HPDE6-E6E7 (cell line): ENCODE measurements around the gene GNAS-AS1.

Source experiments
- DNase-seq: peaks from one replicate; pipeline ENCODE4 v3.0.0; 2011; ENCODE audit warnings: missing footprints; ENCODE audit errors: extremely low spot score

The GNAS-AS1 gene

DNA sequence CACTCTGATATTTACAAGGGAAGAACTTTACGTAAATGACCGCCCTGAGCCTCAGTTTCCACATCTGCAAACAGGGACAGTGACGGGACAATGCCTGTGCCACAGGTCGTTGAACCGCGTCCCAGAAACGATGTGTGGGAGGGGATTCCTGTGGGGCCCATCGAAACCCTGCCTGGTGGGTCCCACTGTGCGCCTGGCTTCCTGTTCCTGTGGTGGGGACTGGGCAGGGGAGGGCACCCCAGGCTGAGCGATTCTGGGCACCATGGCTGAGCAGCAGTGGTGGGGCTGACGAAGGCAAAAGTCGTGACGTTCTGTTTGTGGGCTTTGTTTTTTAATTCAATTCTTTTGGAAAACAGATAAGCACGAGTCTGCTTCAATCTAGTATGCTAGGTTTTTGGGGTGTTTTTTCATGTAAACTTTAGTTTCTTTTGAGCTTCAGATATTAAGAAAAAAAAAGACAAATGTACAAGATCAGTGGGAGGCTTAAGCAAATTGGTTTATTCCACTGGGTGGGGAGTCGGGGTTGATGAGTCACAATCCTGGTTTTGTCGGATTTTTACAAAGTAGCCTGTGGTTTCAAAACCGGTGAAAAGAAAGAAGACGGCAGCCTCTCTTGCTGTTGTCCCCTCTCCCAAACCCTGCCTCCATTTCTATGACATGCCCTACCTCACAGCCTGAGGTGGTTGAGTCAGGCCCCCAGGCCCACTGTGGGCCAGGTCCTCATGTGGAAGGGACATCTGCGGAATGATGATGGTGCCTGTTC lies 40.4 kb downstream of the GNAS-AS1 start:
- no peak for DNase-seq

GRCh38 chr20:58808271-58809046 lies 42.2 kb downstream of the GNAS-AS1 start:
- DNase-seq: no peak

- no peak for DNase-seq
Observed at GRCh38 chr20:58807801-58808200, 42.9 kb downstream of the GNAS-AS1 start.

GRCh38 chr20:58803533-58803932 lies 47.2 kb downstream of the GNAS-AS1 start:
- DNase-seq: no peak

- DNase-seq: no peak
Observed at GRCh38 chr20:58802061-58802460, 48.6 kb downstream of the GNAS-AS1 start.

DNA sequence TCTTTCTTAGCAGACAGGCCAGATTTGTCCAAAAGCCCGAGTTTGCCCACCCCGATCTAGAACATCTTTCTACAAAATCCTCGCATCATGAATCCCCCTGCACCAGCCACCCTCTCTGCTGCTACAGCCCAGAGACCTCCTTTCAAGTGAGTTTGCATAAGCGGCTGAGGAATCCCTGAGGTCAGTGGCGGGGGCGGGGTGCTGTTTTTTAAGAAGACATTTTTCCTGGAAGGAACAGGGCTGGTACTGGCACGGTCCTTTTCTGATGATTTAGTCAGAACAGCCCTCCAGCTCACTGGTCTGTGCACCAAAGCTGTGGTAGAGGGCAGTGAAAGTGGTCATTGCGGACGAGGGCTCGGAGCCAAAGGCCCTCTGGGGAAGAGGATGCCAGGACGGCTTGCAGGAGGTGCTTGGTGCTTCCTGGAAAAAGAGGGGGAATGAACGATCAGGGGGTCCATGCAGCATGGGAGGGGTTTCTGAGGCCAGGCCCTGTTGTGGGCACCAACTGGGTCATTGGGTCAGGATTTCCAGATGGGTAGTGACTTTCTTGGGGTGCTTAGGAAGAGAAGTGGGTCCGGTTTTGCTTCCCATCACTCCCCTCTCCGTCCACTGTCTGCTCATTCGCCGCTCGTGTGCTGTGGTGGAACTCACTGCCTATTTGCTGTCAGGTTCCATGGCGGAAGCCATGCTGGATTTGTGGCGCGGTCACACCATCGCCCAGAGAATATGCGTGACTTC lies 50.4 kb downstream of the GNAS-AS1 start:
- DNase-seq: no peak

DNA sequence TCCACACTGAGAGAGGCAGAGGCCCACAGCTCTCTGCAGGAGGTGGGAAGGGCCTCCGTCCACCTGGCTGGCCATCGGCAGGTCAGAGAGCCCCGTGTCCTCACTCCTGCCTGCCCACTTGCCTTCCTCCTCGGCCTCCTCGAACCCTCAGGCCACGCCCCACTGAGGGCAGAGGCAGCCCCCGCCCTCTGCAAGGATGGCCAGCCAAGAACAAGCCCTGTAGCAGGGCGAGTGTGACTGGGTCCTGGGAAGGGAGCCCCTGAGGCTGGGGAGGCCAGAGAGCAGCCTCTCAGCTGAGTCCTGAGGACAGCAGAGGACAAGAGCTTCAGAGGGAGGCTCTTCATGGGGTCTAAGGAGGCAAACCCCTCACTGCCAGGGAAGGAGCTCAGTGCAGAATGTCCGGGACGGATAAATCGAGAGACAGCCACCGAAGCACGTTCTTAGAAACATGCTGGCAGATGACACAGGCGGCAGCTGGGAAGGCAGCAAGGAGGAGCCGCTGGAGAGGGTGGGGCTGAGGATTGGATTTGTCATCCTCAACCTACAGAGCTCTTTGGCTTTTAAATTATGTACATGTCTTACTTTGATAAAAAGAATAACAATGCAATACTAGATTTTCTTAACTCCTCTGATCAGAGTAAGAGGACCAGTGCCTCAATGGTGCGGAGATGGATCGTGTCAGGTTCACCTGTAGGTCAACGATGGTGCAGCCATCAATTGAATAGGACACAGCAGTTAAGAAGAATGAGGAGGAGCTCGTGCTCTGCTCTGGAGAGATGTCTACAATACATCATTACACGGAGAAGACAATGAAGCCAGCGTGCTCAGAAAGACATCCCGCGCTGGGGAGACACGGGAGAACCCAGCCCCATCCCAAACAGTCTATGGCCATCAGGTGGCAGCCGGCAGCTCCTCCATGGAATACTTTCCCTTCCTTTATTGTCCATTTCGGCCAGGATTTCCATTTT lies 53.0 kb downstream of the GNAS-AS1 start:
- no peak for DNase-seq

DNA sequence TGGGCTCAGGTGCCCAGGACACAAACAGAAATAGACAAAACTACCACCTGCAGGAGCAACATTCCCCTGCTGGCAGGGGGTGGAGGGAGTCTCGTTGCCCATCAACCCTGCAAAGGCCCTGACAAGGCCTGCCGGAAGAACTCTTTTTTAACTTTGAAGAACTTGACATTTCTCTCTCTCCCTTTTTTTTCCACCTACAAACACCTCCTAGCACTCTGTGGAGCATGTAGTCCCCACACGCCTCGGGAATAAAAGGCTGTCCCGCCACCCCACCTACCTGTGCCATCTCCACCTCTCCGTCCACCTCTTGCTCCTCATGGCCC lies 54.8 kb downstream of the GNAS-AS1 start:
- DNase-seq: no peak

- no peak for DNase-seq
Observed at GRCh38 chr20:58795181-58795922, 55.4 kb downstream of the GNAS-AS1 start.

- no peak for DNase-seq
Observed at GRCh38 chr20:58794510-58795180, 56.1 kb downstream of the GNAS-AS1 start.

DNA sequence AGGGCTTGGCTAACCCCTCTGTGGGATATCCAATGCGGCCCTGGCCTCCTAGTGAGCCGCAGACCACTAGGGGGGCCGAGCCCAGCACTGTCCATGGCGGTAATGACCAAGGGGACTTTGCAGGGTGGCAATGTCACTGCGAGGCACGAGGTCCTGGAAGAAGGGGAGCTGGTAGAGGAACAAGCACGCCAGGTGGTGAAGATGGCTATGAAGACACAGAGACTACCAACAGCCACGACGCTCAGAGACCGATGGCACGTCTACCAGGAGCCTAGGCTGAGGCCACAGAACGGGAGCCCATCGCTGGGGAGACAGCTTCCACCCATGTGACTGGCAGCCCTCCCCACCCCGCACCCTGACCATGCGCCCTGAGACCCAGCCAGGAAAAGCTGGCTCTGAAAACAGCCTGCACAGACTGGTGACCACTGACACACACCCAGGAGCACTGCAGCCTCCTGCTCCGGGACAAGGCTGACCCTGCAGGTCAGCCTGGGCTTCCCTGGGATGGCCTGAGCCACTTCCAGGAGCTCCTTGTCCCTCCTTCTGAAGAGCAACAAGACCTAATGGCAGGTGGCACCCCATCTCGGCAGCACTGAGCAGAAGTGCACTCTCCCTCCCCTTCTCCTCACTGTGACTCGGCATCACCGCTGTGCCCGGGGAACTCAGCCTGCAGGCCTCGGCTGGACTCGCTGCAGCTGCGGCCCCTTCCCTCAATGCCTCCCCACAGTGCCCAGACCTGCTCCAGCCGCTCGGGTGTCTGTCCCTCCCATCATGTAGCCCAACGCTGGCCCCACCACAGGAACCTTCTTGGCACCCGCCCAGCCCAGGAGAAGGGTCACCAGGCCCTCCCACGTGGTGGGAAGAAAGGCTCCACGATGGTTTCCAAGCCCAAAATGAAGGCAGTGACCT lies 56.9 kb downstream of the GNAS-AS1 start:
- no peak for DNase-seq

- no peak for DNase-seq
Observed at GRCh38 chr20:58792426-58792825, 58.3 kb downstream of the GNAS-AS1 start.

GRCh38 chr20:58791286-58791685 lies 59.4 kb downstream of the GNAS-AS1 start:
- no peak for DNase-seq

GRCh38 chr20:58790454-58790853 lies 60.2 kb downstream of the GNAS-AS1 start:
- no peak for DNase-seq

- no peak for DNase-seq
Observed at GRCh38 chr20:58788896-58789544, 61.7 kb downstream of the GNAS-AS1 start.

DNA sequence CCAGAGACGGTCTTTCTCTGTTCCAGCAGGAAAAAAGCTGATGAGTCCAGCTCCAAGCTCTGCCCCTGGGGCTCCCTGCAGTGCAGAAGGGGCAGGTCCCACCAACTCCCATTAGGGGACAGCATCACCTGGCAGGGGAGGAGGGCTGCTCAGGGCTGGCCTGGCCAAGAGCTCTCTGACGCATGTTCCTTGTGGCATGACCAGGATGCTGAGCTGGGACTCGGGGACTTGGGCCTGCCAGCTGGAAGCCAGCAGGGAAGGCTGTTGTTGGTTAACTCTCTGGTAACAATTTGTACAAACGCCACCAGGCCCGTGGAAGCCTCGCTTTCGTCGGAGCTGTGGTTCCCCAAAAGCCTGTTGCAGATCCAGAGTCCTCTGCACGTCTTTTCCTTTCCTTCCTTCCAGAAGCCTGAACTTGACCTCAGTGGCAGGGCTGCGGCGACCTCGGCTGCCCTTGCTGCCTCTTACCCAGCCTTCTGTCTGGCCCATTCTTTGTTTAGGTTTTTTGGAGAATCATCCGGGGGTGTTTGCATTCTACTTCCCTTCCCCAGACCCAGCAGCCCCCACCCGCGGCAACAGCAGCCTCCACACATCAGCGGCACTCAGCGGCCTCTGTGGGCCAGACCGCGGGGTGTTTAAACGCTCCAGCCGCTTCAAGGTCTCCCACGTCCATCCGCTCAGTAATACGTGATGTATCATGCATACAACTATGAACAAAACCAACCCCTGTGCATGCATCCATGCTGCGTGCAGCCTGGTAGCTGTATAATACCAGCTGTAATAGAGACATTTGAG lies 63.3 kb downstream of the GNAS-AS1 start:
- no peak for DNase-seq

GRCh38 chr20:58784321-58785074 lies 66.2 kb downstream of the GNAS-AS1 start:
- no peak for DNase-seq
